Breast epithelium (tissue), 4 donors: ENCODE measurements around the gene ACOXL. TPM values are rescaled to one million over a fixed set of nuclear protein-coding genes. Genes with fewer than 3 reads are reported as not detected.

ENCODE experiments used
- DNase-seq, 2 donors: peaks; one replicate each; pipeline ENCODE4 v3.0.0-alpha.2; 2019; ENCODE audit warnings: low spot score in 2 of 2
- H3K27ac ChIP-seq, 2 donors: fragments of 200-600 bp; sonication (generic) in 1 of 2; one replicate each; pipeline ENCODE4 v1.5.1; 2016 to 2019; ENCODE audit warnings: mild to moderate bottlenecking in 1 of 2
- H3K27me3 ChIP-seq, 2 donors: fragments of 200-600 bp; sonication (generic) in 1 of 2; one replicate each; pipeline versions ENCODE4 v1.5.1 to v1.6.0; 2017 to 2019; ENCODE audit warnings: control low read depth in 1 of 2, mild to moderate bottlenecking in 1 of 2
- H3K36me3 ChIP-seq: fragments of 200-600 bp; one replicate; pipeline ENCODE4 v1.5.1; 2019
- H3K4me1 ChIP-seq, 2 donors: fragments of 200-600 bp; sonication (generic); one replicate each; pipeline ENCODE4 v1.5.1; 2016 to 2019; ENCODE audit warnings: control low read depth in 1 of 2
- H3K4me3 ChIP-seq, 3 donors: fragments of 200-600 bp; sonication (generic); 1 replicate in 2 of 3; 2 replicates in 1 of 3; pipeline ENCODE4 v1.5.1; 2016 to 2019; ENCODE audit warnings: mild to moderate bottlenecking in 3 of 3, moderate library complexity in 2 of 3
- H3K9me3 ChIP-seq, 2 donors: fragments of 200-600 bp; sonication (generic) in 1 of 2; one replicate each; pipeline ENCODE4 v1.5.1; 2016 to 2019; ENCODE audit warnings: control low read depth in 1 of 2
- POLR2A ChIP-seq: fragments of 450-650 bp; IDR thresholded peaks from one replicate; pipeline ENCODE4 v1.6.1; 2016; ENCODE audit warnings: antibody characterized with exemption, mild to moderate bottlenecking, moderate library complexity
- POLR2AphosphoS5 ChIP-seq, 3 donors: sonication (generic); formaldehyde crosslinking; IDR thresholded peaks; one replicate each; pipeline ENCODE4 v1.6.1; 2017; ENCODE audit warnings: antibody characterized with exemption in 3 of 3
- intact Hi-C: fragments of 100-400 bp; cut with DNase I; formaldehyde crosslinking; loops from one replicate; pipeline ENCODE4 v1.15.1; 2023; ENCODE audit warnings: low total_unique reads
- total RNA-seq, 3 donors: library from RNA; depleted of rRNA; stranded (reverse); fragments of >200 nt; gene quantifications; one replicate each; pipeline ENCODE4 v1.1.0, GENCODE V29; 2016
- TF ChIP-seq, protein P1 (sequence below), 3 donors: fragments of 450-650 bp; IDR thresholded peaks; one replicate each; pipeline ENCODE4 v1.5.1; 2016 to 2017; ENCODE audit warnings: antibody characterized with exemption in 3 of 3, mild to moderate bottlenecking in 3 of 3, moderate library complexity in 3 of 3

The ACOXL gene
- total RNA-seq, 3 donors from 2014 or later: not detected

GRCh38 chr2:110873597-110874452 lies 141.5 kb downstream of the ACOXL start:
- intact Hi-C loops: no loop called here
- Histone ChIP-seq H3K4me1 (no peaks in the 10 kb centered on the region), H3K27ac (no peak overlapping the region), H3K4me3 (no peak overlapping the region), H3K27me3 (no peaks in the 10 kb centered on the region), H3K9me3 (no peaks in the 10 kb centered on the region), H3K36me3 (no peaks in the 10 kb centered on the region)
- TF ChIP-seq, protein P1, sequence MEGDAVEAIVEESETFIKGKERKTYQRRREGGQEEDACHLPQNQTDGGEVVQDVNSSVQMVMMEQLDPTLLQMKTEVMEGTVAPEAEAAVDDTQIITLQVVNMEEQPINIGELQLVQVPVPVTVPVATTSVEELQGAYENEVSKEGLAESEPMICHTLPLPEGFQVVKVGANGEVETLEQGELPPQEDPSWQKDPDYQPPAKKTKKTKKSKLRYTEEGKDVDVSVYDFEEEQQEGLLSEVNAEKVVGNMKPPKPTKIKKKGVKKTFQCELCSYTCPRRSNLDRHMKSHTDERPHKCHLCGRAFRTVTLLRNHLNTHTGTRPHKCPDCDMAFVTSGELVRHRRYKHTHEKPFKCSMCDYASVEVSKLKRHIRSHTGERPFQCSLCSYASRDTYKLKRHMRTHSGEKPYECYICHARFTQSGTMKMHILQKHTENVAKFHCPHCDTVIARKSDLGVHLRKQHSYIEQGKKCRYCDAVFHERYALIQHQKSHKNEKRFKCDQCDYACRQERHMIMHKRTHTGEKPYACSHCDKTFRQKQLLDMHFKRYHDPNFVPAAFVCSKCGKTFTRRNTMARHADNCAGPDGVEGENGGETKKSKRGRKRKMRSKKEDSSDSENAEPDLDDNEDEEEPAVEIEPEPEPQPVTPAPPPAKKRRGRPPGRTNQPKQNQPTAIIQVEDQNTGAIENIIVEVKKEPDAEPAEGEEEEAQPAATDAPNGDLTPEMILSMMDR (IDR thresholded peaks at IDR 0.05): no peak
- TF ChIP-seq POLR2A: no peak
- TF ChIP-seq POLR2AphosphoS5 (IDR thresholded peaks at IDR 0.05): no peak
- DNase-seq: no peak

GRCh38 chr2:110874453-110875383 lies 142.3 kb downstream of the ACOXL start:
- no peak overlapping the region for H3K4me3 ChIP-seq
- TF ChIP-seq, protein P1 (IDR thresholded peaks at IDR 0.05): no peak
- no peak for TF ChIP-seq POLR2AphosphoS5 (IDR thresholded peaks at IDR 0.05)
- DNase-seq: no peak
- no peaks in the 10 kb centered on the region for H3K4me1 ChIP-seq
- H3K36me3 ChIP-seq: no peaks in the 10 kb centered on the region
- no peaks in the 10 kb centered on the region for H3K27me3 ChIP-seq
- H3K27ac ChIP-seq: no peak overlapping the region
- H3K9me3 ChIP-seq: no peaks in the 10 kb centered on the region
- intact Hi-C loops: no loop called here

DNA sequence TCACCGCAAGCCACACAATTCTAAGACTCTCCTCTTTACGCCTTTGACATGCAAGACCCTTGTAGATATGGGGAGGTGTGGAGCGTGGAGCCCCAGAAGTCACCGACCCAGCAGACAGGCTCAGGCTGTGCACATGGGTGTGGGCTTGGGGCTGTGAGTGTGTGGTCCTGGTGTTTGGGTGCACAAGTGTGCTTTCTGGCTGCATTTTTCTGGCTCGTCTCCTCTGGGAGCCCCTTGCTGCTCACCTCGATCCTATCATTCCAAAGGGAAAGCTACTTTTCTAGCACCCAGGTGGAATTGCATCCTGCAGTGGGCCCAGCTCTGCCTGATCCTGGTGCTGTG lies 143.0 kb downstream of the ACOXL start:
- intact Hi-C loops: no loop called here
- no peak for DNase-seq
- Histone ChIP-seq H3K36me3 (no peaks in the 10 kb centered on the region), H3K27ac (no peak overlapping the region), H3K9me3 (no peaks in the 10 kb centered on the region), H3K27me3 (no peaks in the 10 kb centered on the region), H3K4me3 (no peak overlapping the region), H3K4me1 (no peaks in the 10 kb centered on the region)
- TF ChIP-seq, protein P1 (IDR thresholded peaks at IDR 0.05): no peak

DNA sequence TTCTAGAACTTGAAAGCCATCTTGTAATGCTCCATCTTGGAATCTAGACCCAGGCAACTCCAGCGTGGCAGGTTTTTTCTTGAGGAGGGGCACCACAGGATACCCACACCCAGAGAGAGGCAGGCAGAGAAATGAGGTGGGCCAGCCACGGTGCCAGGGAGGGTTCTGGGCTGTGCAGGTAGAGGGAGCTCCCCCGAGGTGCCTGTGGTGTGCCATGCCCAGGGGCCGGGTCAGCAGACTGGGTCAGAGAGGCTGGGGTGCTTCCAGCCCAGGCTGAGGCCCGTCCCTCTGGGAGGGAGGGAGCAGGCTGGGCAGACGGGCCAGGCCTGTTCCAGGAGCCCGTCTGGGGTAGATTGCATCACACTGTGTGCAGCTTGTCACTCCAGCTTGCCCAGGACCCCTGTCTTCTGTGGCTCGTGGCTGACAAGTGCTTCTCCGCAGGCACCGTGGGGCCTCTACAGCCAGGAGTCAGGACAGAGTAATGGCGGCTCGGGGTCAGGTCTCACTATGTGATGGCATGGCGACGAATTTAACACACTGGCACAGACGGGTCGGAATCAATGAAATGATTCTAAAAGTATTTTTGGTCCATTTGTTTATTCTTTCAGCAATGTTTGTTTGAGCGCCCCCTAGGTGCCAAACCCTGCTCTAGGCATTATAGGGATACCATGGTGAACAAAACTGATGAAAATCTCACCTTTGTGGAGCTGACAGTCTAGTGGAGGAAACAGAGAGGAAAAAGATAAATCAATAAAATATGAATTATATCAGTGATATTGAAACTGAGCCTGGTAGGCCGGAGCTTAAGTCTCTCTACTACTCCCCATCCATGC lies 144.0 kb downstream of the ACOXL start:
- DNase-seq: no peak
- H3K36me3 ChIP-seq: no peaks in the 10 kb centered on the region
- H3K4me1 ChIP-seq: no peaks in the 10 kb centered on the region
- H3K4me3 ChIP-seq: no peak overlapping the region
- no peak for TF ChIP-seq POLR2AphosphoS5 (IDR thresholded peaks at IDR 0.05)
- TF ChIP-seq, protein P1 (IDR thresholded peaks at IDR 0.05): no peak
- no peak for TF ChIP-seq POLR2A
- H3K9me3 ChIP-seq: no peaks in the 10 kb centered on the region
- intact Hi-C loops: no loop called here
- H3K27ac ChIP-seq: no peak overlapping the region
- no peaks in the 10 kb centered on the region for H3K27me3 ChIP-seq
